NCI-H2029 treated with DMSO at 0.1 percent for 48 hours (cell line): ENCODE measurements around the gene KIRREL3.

Experiments
- DNase-seq: peaks from one replicate; lab custom pipeline; 2025; lab: John Stamatoyannopoulos, UW

KIRREL3 gene

DNA sequence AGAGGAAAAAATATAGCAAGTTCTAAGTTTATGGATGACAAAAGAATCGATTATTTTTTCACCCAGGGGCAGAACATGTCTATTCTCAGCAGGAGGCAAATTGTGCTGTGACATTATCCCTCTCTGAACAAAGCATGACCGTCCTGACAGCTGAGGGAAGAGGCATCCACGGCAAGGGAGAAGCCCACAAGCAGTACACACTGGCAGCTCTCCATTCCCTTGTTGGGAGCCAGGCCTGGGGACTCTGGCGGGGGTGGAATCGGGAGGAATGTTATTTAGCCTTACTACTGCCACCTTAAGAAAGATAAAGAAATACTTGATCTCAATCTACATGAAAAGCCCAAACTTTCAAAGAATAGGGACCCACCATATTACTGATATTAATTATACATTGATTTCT, 3.4 kb downstream of the KIRREL3 start:
- DNase-seq = no peak

GRCh38 chr11:126996036-126996804, 4.3 kb downstream of the KIRREL3 start:
- no peak for DNase-seq

DNA sequence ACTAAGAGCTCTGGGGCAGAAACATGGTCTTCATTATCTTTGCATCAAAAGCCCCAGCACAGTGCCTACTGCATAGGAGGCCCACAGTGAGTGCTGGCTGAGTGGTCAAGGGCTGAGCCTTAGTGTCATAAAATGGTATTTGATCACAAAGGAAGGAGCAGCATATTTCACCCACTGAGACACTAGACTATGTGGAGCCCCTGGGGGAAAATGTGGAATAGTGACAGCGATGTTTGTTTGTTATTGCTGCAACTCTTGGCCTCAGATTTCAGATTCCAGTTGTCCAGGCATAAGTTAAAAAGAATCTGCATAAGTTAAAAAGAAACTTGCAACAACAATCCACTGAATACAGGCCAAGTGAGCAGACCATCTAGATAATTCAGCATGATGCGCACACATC, 7.0 kb downstream of the KIRREL3 start:
- no peak for DNase-seq

DNA sequence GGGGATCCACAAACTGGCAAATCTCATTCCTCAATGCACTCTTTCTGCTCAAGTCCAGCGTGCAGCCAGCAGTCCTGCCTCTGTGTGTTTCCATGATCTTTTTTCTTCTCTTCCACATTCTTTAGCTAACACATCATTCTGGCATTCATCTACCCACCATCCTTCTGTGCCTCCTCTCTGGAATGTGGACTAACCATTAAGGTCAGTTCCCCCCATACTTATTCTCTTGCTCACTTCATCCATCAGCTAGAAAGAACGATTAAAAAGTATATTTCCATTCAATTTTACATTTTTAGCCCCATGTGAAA, 7.8 kb downstream of the KIRREL3 start:
- DNase-seq = no peak

DNA sequence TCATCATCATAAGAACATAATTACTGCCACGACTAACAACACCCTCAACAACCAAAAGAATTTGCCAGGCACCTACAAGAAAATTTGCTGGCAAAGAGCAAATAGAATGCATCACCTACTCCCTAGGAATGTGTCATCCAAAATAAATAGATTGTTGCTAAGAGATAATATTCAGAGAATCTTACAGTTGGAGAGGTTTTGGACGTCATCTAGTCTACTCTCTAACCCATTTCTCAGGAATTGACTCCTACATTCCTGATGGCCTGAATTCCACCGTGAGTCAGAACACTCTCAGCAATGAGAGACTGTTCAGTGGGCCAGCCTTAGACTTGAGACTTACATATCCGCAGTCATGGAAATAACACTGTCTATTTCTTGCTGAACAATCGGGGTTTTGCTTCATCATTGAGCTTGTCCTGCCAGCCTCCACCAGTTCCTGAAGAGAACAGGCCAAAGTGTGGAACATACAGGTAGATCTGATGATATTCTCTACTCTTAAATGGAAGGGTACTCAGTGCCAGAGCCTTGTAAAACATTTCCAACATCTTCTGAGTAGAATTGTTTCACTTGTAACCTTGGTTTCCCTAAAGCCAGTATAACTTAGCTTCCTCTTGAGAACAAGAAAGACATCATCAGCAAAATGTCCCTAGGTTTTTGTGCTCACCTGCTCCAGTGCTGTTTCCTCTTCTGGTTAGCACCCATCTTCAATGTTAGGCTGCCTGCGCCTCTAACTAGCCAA, 8.3 kb downstream of the KIRREL3 start:
- no peak for DNase-seq

- DNase-seq = no peak
Observed at GRCh38 chr11:126991596-126991995, 9.0 kb downstream of the KIRREL3 start.

DNA sequence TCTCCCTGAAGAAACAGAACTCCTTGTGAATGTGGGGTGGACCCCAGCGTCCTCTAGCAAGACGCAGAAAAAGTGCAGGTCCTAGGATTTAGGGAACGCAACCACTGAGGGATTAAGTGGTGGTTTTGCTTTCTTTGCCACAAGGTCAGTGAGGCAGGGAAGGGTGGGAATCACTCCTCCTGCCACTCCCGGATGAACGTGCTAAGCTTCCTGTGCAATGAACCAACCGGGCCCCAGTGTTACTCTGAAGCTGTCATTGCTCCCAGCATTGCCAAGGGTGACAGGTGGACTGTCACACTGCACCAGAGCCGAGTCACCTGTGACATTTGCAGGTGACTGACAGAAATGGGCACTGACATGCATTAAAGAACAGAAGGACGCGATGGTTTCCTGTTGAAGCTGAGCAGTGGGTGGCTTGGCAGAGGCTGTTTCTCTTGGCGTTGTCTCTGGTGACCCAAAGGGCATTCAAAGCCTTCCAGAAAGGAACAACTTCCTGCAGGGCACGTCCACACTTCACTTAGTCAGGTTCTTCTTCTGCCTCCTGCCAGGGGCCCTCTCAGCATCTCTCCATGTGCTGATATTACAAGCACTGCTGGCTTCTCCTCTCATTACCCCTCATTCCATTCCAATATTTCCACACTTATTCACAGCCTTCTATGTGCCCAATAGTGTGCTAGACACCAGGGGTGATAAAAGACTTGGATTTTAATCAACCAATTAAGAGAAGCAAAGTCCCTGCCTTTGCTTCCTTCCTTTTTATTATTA, 9.7 kb downstream of the KIRREL3 start:
- DNase-seq = no peak

- DNase-seq = peak; percentile 12
Observed at GRCh38 chr11:126989942-126990715, 10.4 kb downstream of the KIRREL3 start.

- DNase-seq = no peak
Observed at GRCh38 chr11:126988655-126989054, 11.9 kb downstream of the KIRREL3 start.

- no peak for DNase-seq
Observed at GRCh38 chr11:126981635-126982034, 18.9 kb downstream of the KIRREL3 start.

DNA sequence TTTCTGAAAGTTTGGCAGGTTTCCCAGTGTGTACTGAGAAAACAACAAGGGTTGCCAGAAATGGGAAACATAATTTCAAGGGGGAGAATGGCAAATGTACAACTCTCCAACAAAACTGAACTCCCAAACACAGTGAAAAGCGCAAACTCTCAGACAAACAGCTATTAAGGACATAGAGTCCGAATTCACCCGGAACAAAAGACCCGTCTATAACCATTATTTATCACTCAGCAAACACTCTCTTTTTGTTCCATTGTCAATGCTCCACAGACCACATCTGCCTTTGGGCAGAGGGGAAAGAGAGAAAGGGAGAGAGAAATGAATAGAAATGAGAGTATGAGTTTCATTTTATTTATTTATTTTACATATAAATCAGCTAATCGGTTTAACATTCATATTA, 21.7 kb downstream of the KIRREL3 start:
- peak; percentile 87 for DNase-seq

DNA sequence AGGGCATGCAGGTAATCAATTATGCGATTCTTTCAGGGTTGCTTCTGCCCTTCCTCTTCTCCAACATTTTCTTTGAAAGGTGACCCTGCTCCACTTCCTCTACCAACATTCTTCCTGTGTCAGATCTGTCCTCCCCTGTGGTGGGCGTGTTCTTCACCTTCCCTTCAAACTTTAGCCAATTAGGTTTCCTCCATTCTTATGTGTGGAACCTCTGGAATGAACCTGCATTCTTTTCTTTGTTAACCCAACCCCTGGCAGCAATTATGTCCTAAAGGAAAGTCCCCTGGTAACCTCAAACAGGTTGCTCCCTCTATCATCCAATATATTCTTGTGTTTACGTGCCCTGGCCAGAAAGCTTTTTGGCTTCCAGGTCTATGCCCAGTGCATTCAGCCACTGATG, 22.4 kb downstream of the KIRREL3 start:
- DNase-seq = no peak

- DNase-seq = no peak
Observed at GRCh38 chr11:126973051-126973450, 27.5 kb downstream of the KIRREL3 start.

- DNase-seq = no peak
Observed at GRCh38 chr11:126971305-126971704, 29.3 kb downstream of the KIRREL3 start.

DNA sequence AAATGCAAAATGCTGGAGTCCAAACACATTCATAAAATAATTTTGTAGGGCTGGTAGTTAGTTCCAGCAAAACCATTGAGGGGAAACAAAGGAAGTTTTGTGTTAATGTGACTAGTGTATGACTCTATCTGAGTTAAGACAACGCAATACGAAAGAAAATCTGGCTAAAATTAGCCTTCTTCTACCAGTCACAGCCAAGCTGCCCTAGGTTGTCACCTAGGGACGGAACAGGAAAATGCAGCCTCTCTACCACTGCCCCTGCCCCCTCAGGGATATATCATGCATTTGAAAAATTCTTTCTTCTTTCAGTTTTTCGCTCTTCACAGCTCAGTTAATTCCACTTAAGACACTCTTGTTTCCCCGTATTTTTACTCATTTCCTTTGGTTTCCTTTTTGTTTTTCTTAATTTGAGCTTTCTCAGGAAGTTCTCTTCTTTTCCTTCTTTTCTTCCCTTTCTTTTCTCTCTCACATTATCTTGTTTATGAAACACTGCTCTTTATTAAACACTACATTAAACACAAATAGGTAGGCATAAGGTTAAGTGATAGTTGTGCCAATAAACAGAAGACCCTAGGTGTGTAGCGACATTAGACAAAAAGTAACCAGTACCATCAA, 30.6 kb downstream of the KIRREL3 start:
- peak; percentile 10 for DNase-seq

DNA sequence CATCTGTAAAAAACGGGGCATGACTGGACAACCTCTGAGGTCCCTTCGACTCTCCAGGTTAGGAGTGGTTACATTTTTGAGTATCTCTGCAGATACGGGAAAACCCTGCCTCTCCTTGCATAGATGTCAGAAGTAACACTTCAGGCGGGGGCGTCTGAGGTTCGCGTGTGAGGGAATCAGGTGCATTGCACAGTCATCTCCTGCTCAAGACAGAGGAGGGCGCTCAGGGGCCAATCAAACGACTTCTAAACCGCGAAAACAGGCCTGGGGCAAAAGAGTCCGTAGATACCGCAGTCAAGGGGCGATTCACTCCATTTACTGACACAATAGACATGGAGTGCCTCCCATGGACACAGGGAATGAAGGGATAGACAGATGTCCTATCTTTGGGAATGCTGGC, 31.7 kb downstream of the KIRREL3 start:
- DNase-seq = no peak

- no peak for DNase-seq
Observed at GRCh38 chr11:126965331-126965730, 35.2 kb downstream of the KIRREL3 start.

DNA sequence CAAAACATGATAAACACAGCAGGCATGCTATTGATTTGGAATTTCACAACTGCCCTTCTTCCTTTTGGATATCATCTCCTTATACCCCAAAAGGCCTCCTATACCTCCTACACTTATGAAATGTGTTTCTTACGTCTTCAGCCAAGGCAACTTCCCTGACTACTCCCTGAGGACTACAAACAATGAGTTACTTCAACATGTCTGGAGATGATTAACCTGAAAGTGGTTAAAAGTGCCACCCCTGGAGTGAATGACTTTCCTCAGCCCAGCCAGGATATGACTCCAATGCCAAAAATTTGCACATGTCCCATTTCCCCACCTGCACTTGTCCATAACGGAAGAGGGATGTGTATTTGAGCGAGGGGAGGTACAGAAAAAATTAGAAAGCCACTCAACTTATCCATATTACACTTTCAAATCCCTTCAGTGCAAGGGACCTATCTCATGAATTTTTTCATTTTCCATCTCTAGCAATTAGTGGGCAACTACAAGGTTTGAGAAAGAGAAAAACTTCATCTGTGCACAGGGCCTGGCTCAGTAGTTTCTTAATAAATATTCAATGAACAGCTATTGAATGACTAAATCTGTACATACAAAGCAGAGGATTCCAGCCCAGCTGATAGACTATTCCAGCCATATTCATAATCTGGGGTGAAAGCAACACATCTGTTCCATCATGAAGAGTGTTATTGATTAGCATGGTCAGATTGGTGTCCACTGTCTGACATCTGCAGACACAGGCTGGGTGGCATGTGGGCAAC, 36.8 kb downstream of the KIRREL3 start:
- no peak for DNase-seq

- DNase-seq = no peak
Observed at GRCh38 chr11:126963115-126963514, 37.5 kb downstream of the KIRREL3 start.

DNA sequence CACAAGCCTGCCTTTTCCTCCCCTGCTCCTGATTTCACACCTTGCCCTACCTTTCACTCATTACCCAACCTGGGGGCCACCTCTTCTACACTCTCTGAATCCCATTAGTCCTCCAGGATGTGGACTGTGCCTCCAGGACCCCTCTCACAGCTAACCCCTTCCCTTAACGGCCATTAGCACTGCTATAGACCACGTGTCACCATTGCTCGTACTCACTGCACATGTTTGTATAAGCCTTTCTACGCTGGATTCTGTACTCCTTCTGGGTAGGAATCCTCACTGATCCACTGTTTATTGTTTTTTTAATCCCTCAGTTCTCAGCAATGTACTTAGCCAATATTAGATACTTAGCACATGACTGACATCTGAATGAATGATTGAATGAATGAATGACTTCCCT, 40.9 kb downstream of the KIRREL3 start:
- DNase-seq = no peak

GRCh38 chr11:126956635-126957034, 43.9 kb downstream of the KIRREL3 start:
- DNase-seq = no peak
